Activated CD8-positive, alpha-beta memory T cell treated with anti-CD3 and anti-CD28 coated beads for 24 hours (primary cell): ENCODE measurements around the gene USP3.

ENCODE experiments used
- DNase-seq: peaks from one replicate; pipeline ENCODE4 v3.0.0-alpha.2; 2020

Gene USP3

DNA sequence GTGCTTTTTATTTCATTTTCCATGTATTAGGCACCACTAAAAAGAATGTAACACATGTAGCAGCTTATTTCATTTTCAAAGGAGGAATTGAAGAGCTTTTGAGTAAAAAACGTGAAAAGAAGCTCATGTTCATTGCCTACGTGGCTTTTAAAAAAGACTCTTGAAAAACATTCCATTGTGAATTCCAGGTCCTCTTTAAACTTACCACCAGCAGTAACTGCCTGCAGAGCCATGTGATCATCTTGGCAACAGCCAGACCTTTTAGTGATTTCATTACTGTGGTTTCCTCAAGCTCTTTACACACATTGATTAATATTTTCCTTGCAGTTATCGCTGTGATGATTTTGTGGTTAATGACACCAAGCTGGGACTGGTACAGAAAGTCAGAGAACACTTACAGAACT, 49.0 kb downstream of the USP3 start:
- no peak for DNase-seq

GRCh38 chr15:63554337-63554927, 50.0 kb downstream of the USP3 start:
- DNase-seq: no peak

GRCh38 chr15:63555507-63555906, 51.1 kb downstream of the USP3 start:
- DNase-seq: no peak

DNA sequence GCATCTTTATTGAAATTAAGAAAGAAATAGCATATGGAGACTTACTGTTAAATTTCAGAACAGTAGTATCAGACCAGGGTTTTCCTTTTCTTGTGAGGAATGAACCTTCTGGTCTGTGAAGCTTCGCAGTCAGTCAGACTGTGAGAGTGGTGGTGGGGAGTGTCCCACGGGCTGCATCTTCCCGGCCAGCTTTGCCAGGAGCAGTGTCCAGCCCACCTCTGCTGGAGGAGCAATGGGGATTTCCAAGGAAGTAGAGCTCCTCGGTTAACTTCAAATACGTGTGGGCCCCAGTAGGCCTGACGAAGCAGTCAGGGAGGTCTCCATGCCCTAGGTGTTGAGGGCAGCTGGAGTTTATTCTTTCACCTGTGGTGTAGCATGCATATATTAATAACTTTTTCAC, 51.9 kb downstream of the USP3 start:
- no peak for DNase-seq

GRCh38 chr15:63556736-63557135, 52.3 kb downstream of the USP3 start:
- DNase-seq: no peak

DNA sequence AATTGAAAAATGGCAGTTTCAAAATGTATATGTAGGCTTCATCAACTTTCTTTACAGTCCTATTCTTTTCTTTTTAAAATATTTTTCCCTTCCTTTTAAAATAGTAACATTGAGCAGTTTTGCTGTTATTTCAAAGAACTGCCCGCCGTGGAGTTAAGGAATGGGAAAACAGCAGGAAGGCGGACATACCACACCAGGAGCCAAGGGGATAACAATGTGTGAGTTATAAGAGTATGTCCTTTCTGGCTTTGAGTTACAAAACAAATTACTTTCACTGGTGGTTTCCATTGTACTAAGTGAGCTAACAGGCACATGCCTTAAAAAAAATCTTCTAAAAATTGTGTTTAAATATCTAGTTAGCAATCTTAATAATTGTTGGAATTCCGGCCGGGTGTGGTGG, 55.4 kb downstream of the USP3 start:
- DNase-seq: no peak

GRCh38 chr15:63560741-63561448, 56.5 kb downstream of the USP3 start:
- DNase-seq: no peak

DNA sequence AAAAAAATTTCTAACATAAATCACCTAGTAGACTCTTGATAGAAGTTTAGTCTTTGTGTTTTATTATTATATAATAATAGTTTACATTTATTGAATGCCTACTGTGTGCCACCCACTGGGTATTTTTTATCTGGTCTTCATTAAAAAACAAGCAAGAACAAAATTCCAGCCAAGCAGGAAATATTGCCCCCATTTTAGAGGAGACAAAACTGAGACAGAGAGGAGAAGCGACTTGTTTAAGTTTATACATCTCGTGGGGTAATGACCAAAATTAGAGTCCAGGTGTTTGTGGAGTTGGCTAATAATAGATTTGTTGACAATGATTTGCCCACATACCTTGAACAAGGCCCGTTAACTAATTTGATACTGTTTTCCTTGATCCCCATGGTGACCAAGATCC, 59.7 kb downstream of the USP3 start:
- DNase-seq: no peak

DNA sequence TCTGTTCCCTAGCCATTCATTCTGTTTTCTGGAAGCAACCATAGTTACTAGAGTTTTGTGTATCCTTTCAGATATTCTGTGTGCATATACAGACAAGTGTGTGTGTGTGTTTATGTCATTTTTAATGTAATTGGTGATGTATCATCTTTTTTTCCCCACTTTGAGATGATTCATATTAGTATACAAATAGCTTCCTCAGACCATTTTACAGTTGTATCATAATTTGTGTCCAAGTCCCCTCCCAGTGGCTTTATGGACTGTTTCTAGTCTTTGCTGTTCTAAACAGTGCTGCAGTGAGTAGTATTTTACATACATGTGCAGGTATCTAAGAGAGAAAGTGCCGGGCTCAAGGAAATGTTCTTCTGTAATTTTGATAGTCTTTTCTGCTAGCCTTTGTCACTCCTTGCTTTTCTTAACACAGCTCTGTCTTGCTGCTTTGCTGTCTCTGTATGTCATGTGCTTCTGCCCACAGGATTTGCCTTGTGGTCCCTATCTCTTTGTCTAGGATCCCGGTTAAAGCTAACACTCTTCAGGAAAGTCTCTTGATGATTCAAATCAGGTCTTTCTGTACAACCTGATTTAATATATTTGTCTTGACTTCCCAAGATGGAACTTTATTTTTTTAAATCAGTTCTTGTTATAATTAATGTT, 61.3 kb downstream of the USP3 start:
- no peak for DNase-seq

DNA sequence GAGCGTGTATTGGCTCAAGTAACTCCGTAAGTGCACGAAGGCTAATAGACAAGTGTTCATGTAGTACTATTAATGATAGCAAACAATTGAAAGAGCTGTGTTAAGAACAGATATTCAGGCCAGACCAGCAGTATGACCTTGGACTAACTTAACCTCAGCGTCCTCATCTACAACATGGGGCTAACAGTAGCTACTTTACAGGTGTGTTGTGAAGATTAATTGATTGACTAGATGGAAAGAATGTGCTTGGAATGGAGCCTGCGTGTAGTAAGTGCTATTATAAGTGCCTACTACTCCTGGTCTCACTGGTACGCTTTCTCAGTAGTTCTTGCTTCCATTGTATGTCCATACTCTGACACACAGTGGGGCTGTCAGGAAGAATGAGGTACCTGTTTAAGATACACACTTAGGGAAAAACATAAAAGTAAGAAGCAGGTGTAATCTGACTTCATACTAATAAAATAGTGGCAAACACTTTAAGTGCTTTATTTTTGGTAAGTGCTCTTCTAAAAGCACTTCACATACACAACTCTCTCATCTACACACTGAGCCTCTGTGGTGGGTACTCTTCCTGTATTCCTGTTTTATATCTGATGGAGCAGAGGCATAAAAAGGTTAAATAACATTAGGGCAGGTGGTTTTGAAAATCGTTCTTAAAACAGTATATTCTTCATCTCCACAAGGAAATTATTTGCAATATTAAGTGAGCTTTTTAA, 68.5 kb downstream of the USP3 start:
- no peak for DNase-seq

DNA sequence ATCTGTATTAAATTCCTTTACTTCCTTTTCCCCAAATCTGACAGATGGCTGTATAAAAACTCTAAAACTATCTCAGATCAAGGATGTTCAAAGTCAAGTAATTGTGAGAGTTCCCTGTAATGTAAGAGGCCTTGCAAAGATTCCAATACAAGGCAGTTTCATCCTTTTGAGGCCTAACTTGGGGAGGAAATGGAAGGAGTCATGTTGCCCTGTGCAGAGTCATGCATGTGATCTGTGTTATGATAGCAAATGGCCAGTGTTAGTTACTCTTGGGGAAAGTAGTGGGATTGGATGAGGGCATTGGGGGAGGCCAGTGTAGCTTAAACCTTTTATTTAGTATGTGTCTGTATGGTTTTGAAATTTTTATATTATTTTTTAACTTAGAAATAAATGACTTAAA, 69.1 kb downstream of the USP3 start:
- DNase-seq: no peak

DNA sequence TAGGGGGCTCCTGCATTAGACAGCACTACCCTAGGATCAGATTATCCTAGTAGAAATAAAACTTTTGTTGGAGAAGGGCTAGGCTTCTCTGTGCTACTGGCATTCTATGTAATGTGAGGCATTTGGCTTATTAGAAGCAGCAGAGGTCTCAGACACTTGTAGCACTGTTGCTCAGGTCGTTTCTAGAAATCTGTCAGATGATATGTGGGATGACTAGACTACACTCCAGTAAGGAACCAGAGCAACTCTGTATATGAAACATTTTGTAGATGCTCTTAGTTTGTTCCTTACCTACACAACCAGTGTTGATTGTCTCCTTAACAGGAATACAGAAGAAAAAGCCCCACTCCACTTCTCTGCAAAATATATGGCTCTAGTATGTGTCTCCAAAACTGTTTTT, 70.9 kb downstream of the USP3 start:
- DNase-seq: no peak

GRCh38 chr15:63576441-63576840, 72.0 kb downstream of the USP3 start:
- no peak for DNase-seq

DNA sequence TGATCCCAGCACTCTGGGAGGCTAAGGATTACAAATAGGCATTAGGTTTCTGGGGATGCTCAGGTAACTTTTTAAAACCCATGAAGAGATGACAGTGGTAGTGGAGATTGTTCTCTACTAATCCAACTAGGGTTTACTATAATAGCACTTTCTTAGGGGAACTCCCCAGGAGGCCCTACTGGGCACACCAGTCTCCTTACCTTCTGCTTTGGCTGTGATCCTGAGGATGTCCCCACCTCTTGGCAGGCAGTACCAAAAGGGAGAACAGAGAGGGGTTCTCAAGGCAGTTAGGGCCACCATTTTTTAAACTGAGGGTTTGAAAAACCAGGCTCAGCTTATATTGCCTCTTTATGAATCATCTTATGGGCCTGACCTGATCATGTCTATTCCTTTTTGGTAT, 77.8 kb downstream of the USP3 start:
- DNase-seq: no peak

DNA sequence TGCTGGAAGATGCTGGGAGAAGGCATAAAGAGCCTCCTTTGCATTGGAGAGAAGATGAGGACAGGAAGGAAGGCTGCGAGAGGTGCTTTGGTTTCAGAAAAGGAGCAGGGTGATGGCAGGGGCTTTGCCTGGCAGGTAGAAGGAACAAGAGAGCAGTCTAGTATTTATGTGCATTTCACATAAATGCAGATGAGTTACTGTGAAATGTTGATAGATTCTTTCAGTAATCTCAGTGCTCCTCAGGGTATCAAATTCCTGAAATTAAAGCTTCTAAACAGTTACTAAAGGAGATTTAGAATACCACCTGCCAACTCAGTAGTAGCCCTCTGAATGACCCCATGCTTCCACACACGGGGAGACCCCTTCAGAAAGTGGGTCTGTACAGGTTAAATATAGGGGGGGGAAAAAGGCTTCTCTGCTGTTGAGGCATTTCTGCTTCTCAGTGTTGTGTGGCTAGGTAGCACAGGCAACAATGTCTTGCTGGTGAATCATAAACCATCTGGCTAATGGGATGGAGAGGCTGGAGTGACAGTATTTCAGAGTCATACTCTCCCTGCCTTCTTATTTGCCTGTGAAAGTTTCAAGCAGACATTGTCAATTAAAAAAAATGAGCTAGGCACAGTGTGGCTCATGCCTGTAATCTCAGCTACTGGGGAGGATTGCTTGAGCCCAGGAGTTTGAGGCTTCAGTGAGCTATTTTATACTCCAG, 78.5 kb downstream of the USP3 start:
- no peak for DNase-seq

DNA sequence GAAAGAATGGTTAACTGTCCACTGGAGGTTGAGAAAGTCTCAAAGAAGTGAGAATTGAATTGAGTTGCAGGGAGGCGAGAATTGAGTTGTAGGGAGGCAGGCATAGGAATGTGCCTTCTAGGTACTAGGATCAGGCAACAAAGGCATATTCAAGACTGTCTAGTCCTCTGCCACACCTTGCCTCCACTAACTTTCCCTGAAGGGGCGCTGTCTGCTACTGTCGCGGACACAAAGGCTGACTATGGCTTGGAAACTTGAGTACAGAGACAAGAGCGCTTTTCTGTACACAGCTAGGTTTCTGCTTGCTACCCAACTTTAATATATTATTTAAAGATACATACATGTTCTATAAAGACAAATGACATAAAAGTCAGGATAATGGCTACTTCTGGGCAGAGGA, 82.4 kb downstream of the USP3 start:
- no peak for DNase-seq

GRCh38 chr15:63587527-63587926, 83.1 kb downstream of the USP3 start:
- no peak for DNase-seq

DNA sequence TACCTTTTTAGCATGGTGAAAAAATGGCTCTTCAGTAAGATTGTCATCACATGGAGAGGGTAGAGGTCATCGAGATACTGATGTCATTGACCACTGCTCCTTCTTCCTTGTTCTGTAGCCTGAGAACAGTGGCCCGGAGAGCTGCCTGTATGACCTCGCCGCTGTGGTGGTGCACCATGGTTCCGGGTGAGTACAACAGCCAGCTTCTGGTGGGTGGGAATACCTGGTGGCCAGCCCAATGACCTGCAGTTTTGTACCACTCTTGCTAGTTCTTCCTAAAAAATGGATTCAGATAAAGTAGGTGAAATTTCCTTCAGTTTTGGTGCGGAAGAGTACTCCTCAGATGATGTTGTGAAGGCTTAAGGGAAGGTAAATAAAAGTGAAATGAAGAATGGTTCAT, 84.4 kb downstream of the USP3 start:
- DNase-seq: no peak

- DNase-seq: no peak
These were observed 89.6 kb downstream of the USP3 start for GRCh38 chr15:63593705-63594671.

DNA sequence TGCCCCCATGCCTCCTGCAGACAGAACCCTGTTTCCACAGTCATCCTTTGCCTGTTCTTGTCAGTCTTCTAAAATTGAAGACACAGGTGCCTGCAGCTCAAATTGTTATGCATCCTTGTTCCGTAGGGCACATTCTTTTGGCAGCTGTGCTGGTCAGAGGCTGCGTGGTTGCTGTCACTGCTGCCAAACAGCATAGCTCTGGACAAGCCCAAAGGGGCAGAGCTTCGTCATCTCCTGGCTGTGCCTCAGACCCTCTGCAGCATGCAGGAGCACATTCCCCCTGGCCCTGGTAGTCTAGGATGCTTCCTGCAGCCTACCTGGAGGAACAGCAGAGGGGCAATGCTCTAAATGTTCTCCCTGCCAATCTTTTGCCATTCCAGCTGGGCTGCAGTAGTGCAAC, 90.7 kb downstream of the USP3 start:
- no peak for DNase-seq

DNA sequence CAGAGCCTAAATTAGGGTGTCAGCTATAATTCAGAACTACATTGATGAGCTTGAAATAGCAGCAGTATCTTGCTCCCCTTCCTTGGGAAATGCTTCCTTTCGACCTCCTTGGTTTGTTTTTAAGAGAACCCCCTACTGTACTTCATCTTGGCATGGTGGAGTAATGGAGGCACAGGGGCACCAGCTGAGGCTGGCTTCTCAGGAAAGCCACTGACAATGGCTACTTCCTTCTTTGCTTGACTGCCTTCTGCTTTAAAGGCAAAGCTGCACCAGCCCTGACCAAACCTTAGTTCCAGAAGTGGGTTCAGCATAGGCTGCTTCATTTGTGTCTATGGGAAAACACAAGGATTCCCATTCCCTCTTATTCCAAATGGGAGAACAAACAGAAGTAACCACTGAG, 91.3 kb downstream of the USP3 start:
- DNase-seq: no peak

DNA sequence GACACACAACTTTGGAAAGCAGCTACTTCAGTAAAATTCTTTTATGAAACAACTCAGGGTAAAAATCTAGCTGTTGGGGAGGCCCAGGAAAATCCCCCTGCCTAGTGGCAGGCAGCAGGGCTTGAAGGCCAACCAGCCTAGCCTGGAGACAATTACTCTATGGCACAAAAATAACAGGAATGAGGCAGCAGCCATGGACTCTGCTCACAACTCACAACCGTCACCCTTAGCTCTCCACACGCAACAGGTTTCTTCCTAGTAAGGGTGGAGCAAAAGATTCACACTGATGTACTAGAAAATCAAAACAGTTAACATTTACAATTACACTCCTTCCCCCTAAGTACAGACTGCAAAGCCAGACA, 92.3 kb downstream of the USP3 start:
- DNase-seq: no peak
